Rectal smooth muscle tissue (tissue), 1 donor: Measurements from ENCODE around the gene ETS1.

Experiments used
- H3K27ac ChIP-seq: one replicate; pipeline ENCODE4 v1.7.0; 2013; ENCODE audit warnings: low read depth, low read length, inconsistent platforms
- H3K27me3 ChIP-seq: one replicate; pipeline ENCODE4 v1.7.0; 2013; ENCODE audit warnings: low read length; ENCODE audit not compliant: control insufficient read depth, insufficient read depth
- H3K36me3 ChIP-seq: one replicate; pipeline ENCODE4 v1.7.0; 2013; ENCODE audit warnings: low read length; ENCODE audit not compliant: control insufficient read depth, insufficient read depth
- H3K4me1 ChIP-seq: one replicate; pipeline ENCODE4 v1.7.0; 2013; ENCODE audit warnings: low read length; ENCODE audit not compliant: control insufficient read depth, insufficient read depth
- H3K4me3 ChIP-seq: one replicate; pipeline ENCODE4 v1.7.0; 2013; ENCODE audit warnings: low read length
- H3K9ac ChIP-seq: one replicate; pipeline ENCODE4 v1.7.0; 2013; ENCODE audit warnings: low read length

Gene ETS1

DNA sequence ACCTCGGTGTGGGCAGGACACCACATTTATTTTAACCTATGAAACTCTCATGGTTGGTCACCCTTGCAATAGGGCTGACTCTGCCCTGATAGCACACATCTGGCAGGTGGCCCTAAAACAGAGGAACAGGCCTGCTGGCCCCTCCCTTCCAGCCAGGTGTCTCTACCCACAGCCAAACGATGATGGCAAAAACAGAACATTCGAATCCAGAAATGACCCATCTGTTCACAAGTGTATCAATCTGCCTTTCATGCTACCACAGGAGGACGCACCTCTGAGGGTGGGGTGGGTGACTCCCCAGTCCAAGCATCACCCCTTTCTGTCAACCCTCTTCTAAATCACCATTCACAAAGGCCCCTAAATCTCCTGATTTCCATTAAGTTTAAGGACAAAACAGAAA, 118.1 kb downstream of the ETS1 start:
- H3K9ac ChIP-seq: no peak overlapping the region
- peaks cover 5% of the 10 kb centered on the region for H3K4me1 ChIP-seq
- H3K4me3 ChIP-seq: no peak overlapping the region
- H3K36me3 ChIP-seq: peaks cover 6% of the 10 kb centered on the region
- no peaks in the 10 kb centered on the region for H3K27me3 ChIP-seq
- no peak overlapping the region for H3K27ac ChIP-seq

- Histone ChIP-seq H3K27ac (no peak overlapping the region), H3K4me1 (peaks cover 5% of the 10 kb centered on the region)
Measured at GRCh38 chr11:128468111-128468510, 119.2 kb downstream of the ETS1 start.

DNA sequence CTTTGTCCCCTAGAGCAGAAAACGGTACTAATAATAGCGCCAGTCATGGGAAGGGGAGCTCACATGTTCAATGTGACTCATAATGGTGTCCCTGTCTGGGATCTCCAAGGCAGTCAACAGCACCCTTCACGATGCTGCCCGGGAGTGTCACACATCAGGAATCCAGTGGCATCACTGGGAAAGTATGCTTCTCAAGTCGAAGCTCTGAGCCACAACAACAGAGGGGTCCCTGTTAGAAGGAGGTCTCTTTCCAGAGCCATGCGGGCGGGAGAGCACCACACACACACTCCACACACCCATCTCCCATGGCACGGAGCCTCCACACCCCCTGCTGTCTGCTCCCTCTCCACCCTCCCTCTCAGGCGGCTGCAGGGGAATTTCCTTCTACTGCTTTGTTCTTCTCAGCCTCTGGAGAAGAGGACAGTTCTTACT, 119.7 kb downstream of the ETS1 start:
- Histone ChIP-seq H3K9ac (no peak overlapping the region), H3K4me1 (peaks cover 5% of the 10 kb centered on the region), H3K4me3 (no peak overlapping the region), H3K27ac (peak overlapping the region; percentile 44), H3K27me3 (no peaks in the 10 kb centered on the region), H3K36me3 (peaks cover 8% of the 10 kb centered on the region)

More at GRCh38 chr11:128468111-128468510, 119.2 kb downstream of the ETS1 start:
- H3K36me3 ChIP-seq: peaks cover 3% of the 10 kb centered on the region
- H3K4me3 ChIP-seq: no peak overlapping the region
- no peak overlapping the region for H3K9ac ChIP-seq
- H3K27me3 ChIP-seq: no peaks in the 10 kb centered on the region

DNA sequence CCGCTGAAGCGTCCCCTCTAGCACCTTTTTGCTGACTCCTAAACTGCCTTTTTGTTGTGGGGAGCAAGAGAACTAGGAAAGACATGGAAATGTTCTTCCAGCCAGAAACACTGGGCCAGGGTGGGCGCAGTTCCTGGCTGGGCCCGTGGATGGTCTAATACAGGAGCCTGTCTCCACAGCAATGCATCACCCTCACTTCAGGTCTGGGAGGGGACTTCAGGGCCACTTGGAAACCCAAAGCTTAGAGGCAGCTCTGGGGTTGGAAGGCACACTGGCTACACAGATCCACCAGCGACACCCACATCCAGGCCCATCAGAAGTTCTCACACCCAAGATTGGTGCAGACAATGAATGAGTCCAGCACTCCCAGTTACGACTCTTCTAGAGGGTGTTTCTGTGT, 120.3 kb downstream of the ETS1 start:
- no peak overlapping the region for H3K9ac ChIP-seq
- H3K4me1 ChIP-seq: peaks cover 5% of the 10 kb centered on the region
- no peak overlapping the region for H3K4me3 ChIP-seq
- peak overlapping the region; percentile 44 for H3K27ac ChIP-seq
- H3K27me3 ChIP-seq: no peaks in the 10 kb centered on the region
- peaks cover 8% of the 10 kb centered on the region for H3K36me3 ChIP-seq

- H3K27me3 ChIP-seq: no peaks in the 10 kb centered on the region
- no peak overlapping the region for H3K9ac ChIP-seq
- peak overlapping the region; percentile 44 for H3K27ac ChIP-seq
- peaks cover 5% of the 10 kb centered on the region for H3K4me1 ChIP-seq
- peaks cover 11% of the 10 kb centered on the region for H3K36me3 ChIP-seq
- H3K4me3 ChIP-seq: no peak overlapping the region
Measured at GRCh38 chr11:128465946-128466705, 121.2 kb downstream of the ETS1 start.

DNA sequence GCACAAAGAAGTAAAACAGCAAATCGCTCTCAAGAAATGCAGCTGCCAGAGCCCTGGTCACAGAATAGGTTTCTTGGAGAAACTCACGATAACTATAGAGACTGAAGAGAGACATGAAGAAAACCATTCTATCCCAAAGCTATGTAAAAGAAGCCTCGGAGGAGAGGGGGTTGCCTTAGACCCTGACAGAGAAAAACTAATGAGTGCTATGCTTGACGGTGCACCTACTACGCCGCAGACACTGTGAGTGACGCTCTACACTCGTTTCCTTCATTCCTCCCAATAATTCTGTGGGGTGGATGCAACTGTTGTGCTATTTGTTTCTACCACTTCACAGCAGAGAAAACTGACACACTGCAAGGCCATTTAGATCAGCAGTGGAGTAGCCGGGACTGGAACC, 121.8 kb downstream of the ETS1 start:
- H3K27ac ChIP-seq: no peak overlapping the region
- no peak overlapping the region for H3K9ac ChIP-seq
- H3K36me3 ChIP-seq: peaks cover 13% of the 10 kb centered on the region
- peaks cover 5% of the 10 kb centered on the region for H3K4me1 ChIP-seq
- H3K27me3 ChIP-seq: no peaks in the 10 kb centered on the region
- H3K4me3 ChIP-seq: no peak overlapping the region

DNA sequence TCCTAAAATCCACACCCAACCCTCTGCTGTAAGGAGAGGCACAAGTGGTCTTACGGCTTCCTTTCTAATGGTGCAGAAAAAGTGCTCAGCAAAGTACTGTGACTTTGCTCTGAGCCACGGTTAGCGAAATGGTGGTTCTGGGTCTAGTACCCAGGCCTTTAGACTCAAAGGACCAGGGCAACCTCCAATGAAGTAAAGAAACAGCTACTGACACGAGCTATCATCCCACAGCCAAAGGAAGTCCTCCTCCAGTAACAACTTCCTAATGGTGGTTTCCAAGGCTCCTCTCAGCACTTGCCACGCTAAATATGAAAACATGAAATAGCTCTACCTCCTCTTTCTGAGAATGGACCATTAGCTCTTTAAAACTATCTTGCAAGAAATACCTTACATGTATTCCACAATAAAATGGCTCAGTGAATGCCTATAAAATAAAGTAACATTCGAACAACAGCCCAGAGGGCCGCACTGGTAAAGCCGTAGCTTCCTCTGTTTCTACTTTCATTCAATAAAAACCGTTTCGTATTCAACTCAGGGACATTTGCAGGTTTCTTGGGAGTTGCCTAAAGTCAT, 122.4 kb downstream of the ETS1 start:
- peaks cover 5% of the 10 kb centered on the region for H3K4me1 ChIP-seq

DNA sequence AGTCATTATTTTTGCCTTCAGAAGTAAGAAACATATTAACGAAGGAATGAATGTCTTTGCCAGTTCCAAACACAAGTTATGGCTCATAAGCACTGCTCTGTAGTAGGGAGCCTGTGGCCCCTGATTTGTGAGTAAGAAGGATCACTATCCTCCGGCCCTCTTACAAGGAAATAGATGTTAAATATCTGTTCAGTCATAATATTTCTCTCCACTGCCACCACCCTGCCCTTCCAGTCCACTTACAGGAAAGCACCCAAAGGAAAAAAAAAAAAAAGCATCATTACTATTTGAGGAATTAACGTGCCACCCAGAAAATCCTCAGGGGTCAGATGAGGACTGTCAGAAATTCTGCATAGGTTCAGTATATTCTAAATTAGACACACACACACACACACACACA, 123.4 kb downstream of the ETS1 start:
- no peak overlapping the region for H3K27ac ChIP-seq
- H3K27me3 ChIP-seq: no peaks in the 10 kb centered on the region
- H3K36me3 ChIP-seq: peaks cover 17% of the 10 kb centered on the region
- H3K4me3 ChIP-seq: no peak overlapping the region
- peaks cover 5% of the 10 kb centered on the region for H3K4me1 ChIP-seq
- no peak overlapping the region for H3K9ac ChIP-seq

More for the DNA sequence above, 122.4 kb downstream of the ETS1 start:
- Histone ChIP-seq H3K9ac (no peak overlapping the region), H3K27me3 (no peaks in the 10 kb centered on the region), H3K27ac (no peak overlapping the region), H3K36me3 (peaks cover 13% of the 10 kb centered on the region), H3K4me3 (no peak overlapping the region)

DNA sequence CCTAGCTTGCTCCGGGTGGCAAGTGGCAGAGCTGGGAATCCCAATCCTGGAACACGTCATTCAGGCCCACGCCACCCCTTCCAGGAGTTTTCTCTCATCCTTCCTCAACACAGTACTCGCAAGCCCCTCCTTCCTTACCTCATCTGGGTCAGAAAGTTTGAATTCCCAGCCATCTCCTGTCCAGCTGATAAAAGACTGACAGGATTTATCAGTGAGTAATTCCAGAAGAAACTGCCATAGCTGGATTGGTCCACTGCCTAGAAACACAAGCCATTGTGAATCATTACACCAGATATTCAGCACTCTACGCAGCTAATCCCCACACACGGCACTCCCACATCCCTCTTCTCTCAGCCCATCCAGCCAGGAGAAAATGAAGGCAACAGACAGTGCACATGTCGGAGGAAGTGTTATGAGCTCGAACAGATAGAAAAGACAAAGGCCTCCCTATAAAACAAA, 124.0 kb downstream of the ETS1 start:
- no peak overlapping the region for H3K9ac ChIP-seq
- no peak overlapping the region for H3K4me3 ChIP-seq
- peaks cover 5% of the 10 kb centered on the region for H3K4me1 ChIP-seq
- peaks cover 17% of the 10 kb centered on the region for H3K36me3 ChIP-seq
- no peak overlapping the region for H3K27ac ChIP-seq
- no peaks in the 10 kb centered on the region for H3K27me3 ChIP-seq

DNA sequence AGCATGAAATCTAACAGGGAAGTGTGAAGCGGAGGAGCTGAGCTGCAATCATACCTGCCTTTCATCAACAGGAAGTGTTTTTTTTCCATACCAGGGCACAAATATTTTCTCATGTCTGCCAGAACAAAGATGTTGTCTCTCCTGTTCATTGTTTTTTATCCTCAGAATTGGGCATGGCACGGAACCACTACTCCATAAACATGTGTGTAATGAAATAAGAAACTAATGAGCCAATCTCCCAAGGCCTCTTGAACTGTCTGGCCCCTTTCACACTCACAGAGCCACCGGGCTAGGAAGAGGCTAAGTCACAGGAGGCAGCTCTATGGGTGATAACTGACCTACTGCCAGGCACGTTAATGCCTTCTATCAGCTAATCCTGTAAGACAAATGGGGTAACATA, 124.4 kb downstream of the ETS1 start:
- H3K9ac ChIP-seq: no peak overlapping the region

DNA sequence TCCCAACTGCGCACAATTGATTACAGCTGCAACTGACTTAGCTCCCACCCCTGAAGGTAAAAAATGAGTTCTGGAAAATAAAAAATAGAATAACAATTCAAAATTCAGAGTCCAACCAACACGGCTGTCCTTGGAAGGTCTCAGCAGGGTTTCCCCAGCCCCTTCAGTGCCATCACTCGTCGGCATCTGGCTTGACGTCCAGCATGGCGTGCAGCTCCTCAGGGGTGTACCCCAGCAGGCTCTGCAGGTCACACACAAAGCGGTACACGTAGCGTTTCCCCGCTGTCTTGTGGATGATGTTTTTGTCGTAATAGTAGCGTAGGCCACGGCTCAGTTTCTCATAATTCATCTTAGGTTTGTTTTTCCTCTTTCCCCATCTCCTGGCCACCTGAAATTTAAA, 125.2 kb downstream of the ETS1 start:
- H3K27ac ChIP-seq: no peak overlapping the region

More for the DNA sequence above, 124.4 kb downstream of the ETS1 start:
- H3K27ac ChIP-seq: no peak overlapping the region
- no peak overlapping the region for H3K4me3 ChIP-seq
- H3K36me3 ChIP-seq: peaks cover 17% of the 10 kb centered on the region
- no peaks in the 10 kb centered on the region for H3K27me3 ChIP-seq
- peaks cover 5% of the 10 kb centered on the region for H3K4me1 ChIP-seq

GRCh38 chr11:128458321-128458720, 129.0 kb downstream of the ETS1 start:
- Histone ChIP-seq H3K4me1 (peaks cover 5% of the 10 kb centered on the region), H3K9ac (no peak overlapping the region), H3K27ac (no peak overlapping the region), H3K36me3 (peaks cover 20% of the 10 kb centered on the region), H3K27me3 (no peaks in the 10 kb centered on the region), H3K4me3 (no peak overlapping the region)

More for the DNA sequence above, 125.2 kb downstream of the ETS1 start:
- Histone ChIP-seq H3K4me1 (peaks cover 5% of the 10 kb centered on the region), H3K4me3 (no peak overlapping the region), H3K36me3 (peaks cover 21% of the 10 kb centered on the region), H3K27me3 (no peaks in the 10 kb centered on the region), H3K9ac (no peak overlapping the region)

DNA sequence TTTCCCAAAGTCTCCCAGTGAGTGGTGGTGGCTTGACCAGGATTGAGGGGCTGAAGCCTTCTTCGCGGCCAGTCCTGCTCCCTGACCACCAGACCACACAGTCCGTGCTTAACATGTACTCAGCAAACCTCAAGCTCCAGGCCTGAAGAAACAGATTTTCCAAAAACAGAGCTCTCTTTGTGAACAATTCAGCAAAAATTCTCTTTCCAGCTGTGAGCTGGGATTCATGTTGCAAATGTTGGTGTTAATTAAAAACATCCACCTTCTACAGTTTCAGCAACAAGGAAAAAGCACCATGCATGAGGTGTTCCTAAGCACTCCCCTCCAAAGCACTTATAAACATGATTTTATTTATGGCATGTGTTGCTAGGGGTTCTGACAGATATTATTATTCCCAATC, 129.5 kb downstream of the ETS1 start:
- Histone ChIP-seq H3K36me3 (peaks cover 16% of the 10 kb centered on the region), H3K4me1 (peaks cover 9% of the 10 kb centered on the region), H3K27ac (no peak overlapping the region), H3K27me3 (no peaks in the 10 kb centered on the region), H3K9ac (no peak overlapping the region), H3K4me3 (no peak overlapping the region)
